Activated T-cell treated with anti-CD3 and anti-CD28 coated beads for 1 hour (primary cell): Measurements from ENCODE around the gene CSTB.
"Not testable (repeated sequence)": the region's sequence is repeated elsewhere in the genome, so short reads cannot be mapped to it uniquely, and the experiment has no call there.

Experiments
- DNase-seq: peaks from one replicate; pipeline ENCODE4 v3.0.0-alpha.2; 2020; ENCODE audit warnings: low read depth

The CSTB gene, protein sequence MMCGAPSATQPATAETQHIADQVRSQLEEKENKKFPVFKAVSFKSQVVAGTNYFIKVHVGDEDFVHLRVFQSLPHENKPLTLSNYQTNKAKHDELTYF

GRCh38 chr21:43775795-43776430 is at the start of gene CSTB:
TSS of gene CSTB (minus strand) at chr21:43776308. CDS start at chr21:43776269, 39 bp downstream.
- DNase-seq: peak; percentile 78

GRCh38 chr21:43825242-43825935 is 49.3 kb upstream of the CSTB start:
- no peak for DNase-seq

GRCh38 chr21:43824333-43825241 is 48.5 kb upstream of the CSTB start:
- no peak for DNase-seq

- not testable (repeated sequence) for DNase-seq
These were observed 46.6 kb upstream of the CSTB start for GRCh38 chr21:43822741-43823140.

DNA sequence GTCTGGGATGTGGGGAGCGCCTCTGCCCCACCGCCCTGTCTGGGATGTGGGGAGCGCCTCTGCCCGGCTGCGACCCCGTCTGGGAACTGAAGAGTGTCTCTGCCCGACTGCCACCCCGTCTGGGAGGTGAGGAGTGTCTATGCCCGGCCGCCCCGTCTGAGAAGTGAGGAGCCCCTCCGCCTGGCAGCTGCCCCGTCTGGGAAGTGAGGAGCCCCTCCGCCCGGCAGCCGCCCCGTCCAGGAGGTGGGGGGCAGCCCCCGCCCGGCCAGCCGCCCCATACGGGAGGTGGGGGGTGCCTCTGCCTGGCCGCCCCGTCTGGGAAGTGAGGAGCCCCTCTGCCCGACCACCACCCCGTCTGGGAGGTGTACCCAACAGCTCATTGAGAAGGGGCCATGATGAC is 46.1 kb upstream of the CSTB start:
- DNase-seq: not testable (repeated sequence)

- no peak for DNase-seq
These were observed 44.4 kb upstream of the CSTB start for GRCh38 chr21:43820466-43820865.

- DNase-seq: no peak
These were observed 43.6 kb upstream of the CSTB start for GRCh38 chr21:43819511-43820405.

DNA sequence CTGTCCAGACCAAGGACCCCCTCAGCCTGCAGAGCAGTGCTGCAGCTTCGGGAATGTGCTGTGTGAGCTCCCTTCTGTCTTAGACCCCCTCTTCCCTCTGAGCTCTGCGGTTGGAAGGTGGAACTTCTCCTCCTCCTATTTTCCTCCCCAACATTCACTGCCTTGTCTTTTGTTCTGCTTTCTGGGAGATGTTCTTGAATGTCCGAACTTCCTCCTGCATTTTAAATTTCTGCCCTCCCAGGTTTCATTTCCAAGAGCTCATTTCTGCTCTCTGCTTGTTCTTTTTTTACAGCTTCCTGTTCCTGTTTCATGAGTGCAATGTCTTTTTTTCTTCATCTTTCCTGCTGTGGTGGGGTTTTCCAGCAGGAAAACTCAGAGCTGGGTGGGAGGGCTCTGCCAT is 42.6 kb upstream of the CSTB start:
- DNase-seq: no peak

GRCh38 chr21:43817157-43818086 is 41.3 kb upstream of the CSTB start:
- DNase-seq: no peak

DNA sequence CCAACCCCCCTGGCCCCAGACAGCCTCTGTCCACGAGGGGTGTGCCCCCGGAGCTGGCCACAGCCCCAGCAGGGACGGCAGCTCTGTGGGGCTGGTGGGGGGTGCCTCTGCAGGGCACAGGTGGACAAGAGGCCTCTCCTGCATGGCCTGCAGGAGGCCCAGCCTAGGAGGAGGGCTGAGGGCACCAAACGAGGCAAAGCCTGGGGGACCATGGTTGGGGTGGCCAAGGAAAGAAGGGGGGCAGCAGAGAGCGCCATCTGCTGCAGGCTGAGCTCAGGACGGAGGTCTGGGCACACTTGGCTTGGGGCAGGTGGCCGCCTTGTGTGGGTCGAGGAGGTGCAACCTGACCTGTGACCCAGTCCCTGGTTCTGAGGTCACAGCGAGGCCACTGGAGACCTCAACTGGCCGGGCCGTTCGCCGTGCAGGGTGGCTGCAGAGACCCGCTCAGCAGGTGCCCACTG is 40.5 kb upstream of the CSTB start:
- no peak for DNase-seq

DNA sequence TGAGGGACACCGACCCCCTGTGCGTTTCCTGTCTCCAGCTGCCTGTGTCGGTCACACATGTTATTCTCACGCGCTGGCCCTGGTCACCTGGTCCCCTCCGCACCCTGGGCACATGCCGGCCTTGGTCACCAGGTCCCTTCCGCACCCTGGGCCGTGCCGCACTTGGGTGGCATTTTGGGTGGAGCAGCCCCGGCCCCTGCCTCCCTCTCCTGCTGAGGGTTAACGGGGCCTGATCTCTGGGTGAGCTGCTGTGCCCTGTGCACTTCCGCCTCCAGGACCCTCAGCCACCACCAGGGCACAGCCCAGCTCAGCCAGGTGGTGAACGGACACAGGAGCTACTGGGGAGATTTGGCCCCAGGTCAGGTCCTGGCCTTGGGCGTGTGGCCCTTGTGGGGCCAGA is 39.9 kb upstream of the CSTB start:
- no peak for DNase-seq

DNA sequence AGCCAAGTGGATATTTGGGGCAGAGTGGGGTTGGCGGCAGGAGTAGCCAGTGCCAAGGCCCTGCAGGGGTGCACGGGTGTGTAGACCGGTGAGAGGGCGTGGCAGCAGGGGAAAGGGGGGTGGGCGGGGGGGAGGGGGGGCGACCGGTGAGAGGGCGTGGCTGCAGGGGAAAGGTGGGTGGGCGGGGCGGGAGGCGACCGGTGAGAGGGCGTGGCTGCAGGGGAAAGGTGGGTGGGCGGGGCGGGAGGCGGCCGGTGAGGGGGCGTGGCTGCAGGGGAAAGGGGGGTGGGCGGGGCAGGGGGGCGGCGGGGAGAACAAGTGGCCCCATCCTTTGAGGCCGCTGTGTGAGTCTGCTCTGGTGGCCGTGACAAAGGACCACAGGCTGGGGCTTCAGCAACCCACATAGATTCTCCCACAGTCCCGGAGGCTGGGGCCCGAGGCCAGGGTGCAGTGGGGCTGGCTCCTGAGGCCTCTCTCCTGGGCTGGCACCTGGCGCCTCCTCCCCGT is 39.1 kb upstream of the CSTB start:
- DNase-seq: no peak

DNA sequence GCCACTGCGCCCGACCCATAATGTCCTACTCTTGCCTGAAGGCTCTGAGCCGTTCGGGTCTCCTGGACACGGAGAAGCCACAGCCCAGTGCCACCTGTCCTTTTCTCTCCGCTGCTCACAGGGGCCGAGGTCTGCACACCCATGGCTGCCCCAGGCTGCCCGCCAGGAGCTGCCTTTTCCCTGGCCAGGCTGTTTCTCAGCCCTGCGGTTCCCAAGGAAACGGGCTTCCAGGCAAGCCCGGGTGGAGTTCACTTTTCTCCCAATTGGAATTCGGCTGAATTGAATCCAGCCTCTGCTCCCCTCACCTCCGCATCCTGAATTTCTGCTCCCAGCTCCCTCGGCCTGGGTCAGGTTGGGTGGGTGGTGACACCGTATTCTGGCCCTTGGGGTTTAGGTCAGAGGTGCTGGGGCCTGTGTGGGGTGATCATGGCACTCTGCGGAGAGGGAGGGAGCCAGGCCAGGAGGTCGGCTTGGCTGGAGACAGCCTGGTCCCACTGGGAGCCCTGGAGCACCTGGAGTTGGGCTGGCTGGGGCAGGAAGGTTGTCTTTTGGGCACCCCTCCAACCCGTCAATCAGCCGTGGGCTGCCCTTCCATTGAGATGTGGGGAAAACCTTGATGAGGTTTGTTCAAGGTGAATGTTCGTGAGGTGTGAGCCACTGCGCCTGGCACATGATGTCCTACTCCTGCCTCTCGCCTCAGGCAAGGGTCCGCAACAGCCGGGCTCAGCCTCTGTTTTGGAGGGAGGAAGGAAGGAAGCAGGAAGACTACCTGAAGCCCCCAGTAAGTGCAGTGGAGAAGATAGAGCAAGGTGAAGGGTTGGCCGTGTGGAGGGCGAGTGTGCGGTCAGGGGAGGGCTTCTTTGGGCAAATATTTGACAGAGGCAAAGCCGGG is 38.4 kb upstream of the CSTB start:
- no peak for DNase-seq

GRCh38 chr21:43813656-43813980 is 37.5 kb upstream of the CSTB start:
- DNase-seq: no peak

- no peak for DNase-seq
These were observed 37.0 kb upstream of the CSTB start for GRCh38 chr21:43812957-43813655.

- DNase-seq: no peak
These were observed 36.2 kb upstream of the CSTB start for GRCh38 chr21:43812139-43812821.

- DNase-seq: no peak
These were observed 35.4 kb upstream of the CSTB start for GRCh38 chr21:43811262-43812105.
